ENCODE measurements around the gene MERTK. TPM values are rescaled to one million over a fixed set of nuclear protein-coding genes. Genes with fewer than 3 reads are reported as not detected.

MERTK gene
- total and polyA plus RNA-seq, 10 of the 15 experiments (the other 5 are each of a cell fraction or from before 2014, with no cell fraction given), result 0.13 to 30.6 (median 0.50) TPM

DNA sequence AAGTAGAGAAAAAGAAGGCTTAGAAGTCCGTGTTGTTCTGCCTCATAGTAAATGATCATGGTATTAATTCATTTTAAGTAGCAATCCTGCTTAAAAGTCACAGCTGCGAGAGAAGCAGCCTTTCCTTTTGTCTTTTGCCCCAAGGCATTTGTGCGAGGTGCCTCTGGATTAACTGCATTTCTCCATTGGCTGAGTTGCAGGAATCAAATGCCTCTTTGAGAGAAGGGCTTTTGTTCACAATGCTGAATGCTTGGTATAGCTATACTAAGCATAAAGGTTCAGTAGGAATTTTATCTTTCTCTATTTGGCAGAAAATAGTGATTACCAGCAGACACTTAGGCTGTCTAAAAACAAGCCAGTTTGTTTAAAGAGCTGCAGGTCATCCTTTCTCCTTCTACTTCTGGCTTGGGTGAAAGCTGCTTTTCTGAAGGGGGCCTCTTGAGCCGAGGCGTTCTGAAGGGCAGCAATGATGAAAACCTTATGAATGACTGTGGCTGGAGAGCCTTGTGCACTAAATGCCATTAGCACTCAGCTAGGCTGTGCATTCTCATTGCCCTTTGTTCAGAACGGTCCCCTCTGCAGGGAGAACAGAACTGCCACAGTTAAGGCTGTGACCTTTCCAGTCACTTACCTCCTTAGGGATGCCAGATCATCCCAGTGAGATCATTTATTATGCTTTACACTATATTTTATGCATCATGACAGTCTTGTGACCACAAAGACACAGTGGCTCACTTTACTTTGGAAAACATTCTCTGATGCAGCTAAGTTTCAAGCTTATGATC lies 87.9 kb downstream of the MERTK start (continued):
- TF ChIP-seq, protein P1, sequence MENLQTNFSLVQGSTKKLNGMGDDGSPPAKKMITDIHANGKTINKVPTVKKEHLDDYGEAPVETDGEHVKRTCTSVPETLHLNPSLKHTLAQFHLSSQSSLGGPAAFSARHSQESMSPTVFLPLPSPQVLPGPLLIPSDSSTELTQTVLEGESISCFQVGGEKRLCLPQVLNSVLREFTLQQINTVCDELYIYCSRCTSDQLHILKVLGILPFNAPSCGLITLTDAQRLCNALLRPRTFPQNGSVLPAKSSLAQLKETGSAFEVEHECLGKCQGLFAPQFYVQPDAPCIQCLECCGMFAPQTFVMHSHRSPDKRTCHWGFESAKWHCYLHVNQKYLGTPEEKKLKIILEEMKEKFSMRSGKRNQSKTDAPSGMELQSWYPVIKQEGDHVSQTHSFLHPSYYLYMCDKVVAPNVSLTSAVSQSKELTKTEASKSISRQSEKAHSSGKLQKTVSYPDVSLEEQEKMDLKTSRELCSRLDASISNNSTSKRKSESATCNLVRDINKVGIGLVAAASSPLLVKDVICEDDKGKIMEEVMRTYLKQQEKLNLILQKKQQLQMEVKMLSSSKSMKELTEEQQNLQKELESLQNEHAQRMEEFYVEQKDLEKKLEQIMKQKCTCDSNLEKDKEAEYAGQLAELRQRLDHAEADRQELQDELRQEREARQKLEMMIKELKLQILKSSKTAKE (IDR thresholded peaks at IDR 0.05; ENCODE audit: low read depth, poor library complexity, severe bottlenecking), result no peak

DNA sequence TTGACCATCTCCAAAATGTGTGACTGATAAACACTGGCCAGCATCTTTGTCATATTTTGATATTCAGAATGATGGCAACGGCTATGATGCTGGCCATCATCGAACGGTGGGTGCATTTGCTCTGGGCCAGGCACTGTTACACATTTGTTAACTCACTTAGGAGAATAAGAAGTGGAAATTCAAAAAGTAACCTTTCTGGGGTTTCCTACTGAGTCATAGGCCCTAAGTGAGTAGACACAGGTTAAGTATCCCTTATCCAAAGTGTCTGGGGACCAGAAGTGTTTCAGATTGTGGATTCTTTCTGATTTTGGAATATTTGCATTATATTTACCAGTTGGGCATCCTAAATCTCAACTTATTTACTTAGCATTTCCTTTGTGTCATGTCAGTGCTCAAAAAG lies 92.0 kb downstream of the MERTK start:
- FAIRE-seq, result no peak
- no peak for ATAC-seq
- Histone ChIP-seq H3K79me2 (ENCODE audit: control insufficient read depth, insufficient read depth, low read length) (no peaks in the 10 kb centered on the region), H3K4me3 (no peak overlapping the region), H3K27me3 (replicated peaks in 1 of 2; ENCODE audit: control insufficient read depth in 2 of 2, insufficient read depth in 2 of 2, low read length in 1 of 2) (no peaks in the 10 kb centered on the region), H3K27ac (ENCODE audit: control insufficient read depth, insufficient read depth) (no peak overlapping the region), H2AFZ (ENCODE audit: control insufficient read depth, low read depth, low read length) (no peak overlapping the region), H3K9ac (ENCODE audit: control insufficient read depth, insufficient read depth, low read length) (no peak overlapping the region), H3K4me1 (ENCODE audit: control insufficient read depth, insufficient read depth, low read length) (no peaks in the 10 kb centered on the region), H3K4me2 (ENCODE audit: control insufficient read depth, insufficient read depth) (no peak overlapping the region), H4K20me1 (ENCODE audit: control insufficient read depth, insufficient read depth) (no peaks in the 10 kb centered on the region), H3K36me3 (ENCODE audit: control insufficient read depth in 2 of 2, insufficient read depth in 2 of 2, low read length in 1 of 2) (no peaks in the 10 kb centered on the region), H3K9me3 (replicated peaks; ENCODE audit: control insufficient read depth, insufficient read depth, low read length) (no peaks in the 10 kb centered on the region; the same call in 2 of the 3 replicates)
- in situ Hi-C loops (cut with MboI) (no loop called here), intact Hi-C loops (cut with micrococcal nuclease; ENCODE audit: unreplicated experiment) (no loop called here)
- 35% methylated on average over 3 of the region's 3 CpGs for WGBS (ENCODE audit: insufficient coverage, insufficient replicate concordance, low lambda C conversion rate, missing lambda C conversion rate)
- ChIA-PET RAD21 (ENCODE audit: unreplicated experiment) (no interaction called here), CTCF (no interaction called here), SMC1A (ENCODE audit: uncharacterized antibody, unreplicated experiment) (no interaction called here), POLR2A (no interaction called here)
- TF ChIP-seq FOXM1 (IDR thresholded peaks at IDR 0.05; ENCODE audit: low read depth, low read length), result no peak
- TF ChIP-seq, protein P2, sequence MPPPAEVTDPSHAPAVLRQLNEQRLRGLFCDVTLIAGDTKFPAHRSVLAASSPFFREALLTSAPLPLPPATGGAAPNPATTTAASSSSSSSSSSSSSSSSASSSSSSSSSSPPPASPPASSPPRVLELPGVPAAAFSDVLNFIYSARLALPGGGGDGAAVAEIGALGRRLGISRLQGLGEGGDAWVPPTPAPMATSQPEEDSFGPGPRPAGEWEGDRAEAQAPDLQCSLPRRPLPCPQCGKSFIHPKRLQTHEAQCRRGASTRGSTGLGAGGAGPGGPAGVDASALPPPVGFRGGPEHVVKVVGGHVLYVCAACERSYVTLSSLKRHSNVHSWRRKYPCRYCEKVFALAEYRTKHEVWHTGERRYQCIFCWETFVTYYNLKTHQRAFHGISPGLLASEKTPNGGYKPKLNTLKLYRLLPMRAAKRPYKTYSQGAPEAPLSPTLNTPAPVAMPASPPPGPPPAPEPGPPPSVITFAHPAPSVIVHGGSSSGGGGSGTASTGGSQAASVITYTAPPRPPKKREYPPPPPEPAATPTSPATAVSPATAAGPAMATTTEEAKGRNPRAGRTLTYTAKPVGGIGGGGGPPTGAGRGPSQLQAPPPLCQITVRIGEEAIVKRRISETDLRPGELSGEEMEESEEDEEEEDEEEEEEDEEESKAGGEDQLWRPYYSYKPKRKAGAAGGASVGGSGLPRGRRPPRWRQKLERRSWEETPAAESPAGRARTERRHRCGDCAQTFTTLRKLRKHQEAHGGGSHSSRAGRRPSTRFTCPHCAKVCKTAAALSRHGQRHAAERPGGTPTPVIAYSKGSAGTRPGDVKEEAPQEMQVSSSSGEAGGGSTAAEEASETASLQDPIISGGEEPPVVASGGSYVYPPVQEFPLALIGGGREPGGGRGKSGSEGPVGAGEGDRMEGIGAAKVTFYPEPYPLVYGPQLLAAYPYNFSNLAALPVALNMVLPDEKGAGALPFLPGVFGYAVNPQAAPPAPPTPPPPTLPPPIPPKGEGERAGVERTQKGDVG (CRISPR knock-in tag; IDR thresholded peaks at IDR 0.05), result no peak
- no peak for TF ChIP-seq TCF3 (IDR thresholded peaks at IDR 0.05; ENCODE audit: borderline replicate concordance, insufficient read depth, low read depth, low read length)
- no peak for TF ChIP-seq ZNF622 (IDR thresholded peaks at IDR 0.05)
- no peak for TF ChIP-seq MXI1 (IDR thresholded peaks at IDR 0.05; ENCODE audit: low read depth, low read length)
- TF ChIP-seq MTA3 (IDR thresholded peaks at IDR 0.05; ENCODE audit: borderline replicate concordance, low read length), result no peak
- TF ChIP-seq, protein P3, sequence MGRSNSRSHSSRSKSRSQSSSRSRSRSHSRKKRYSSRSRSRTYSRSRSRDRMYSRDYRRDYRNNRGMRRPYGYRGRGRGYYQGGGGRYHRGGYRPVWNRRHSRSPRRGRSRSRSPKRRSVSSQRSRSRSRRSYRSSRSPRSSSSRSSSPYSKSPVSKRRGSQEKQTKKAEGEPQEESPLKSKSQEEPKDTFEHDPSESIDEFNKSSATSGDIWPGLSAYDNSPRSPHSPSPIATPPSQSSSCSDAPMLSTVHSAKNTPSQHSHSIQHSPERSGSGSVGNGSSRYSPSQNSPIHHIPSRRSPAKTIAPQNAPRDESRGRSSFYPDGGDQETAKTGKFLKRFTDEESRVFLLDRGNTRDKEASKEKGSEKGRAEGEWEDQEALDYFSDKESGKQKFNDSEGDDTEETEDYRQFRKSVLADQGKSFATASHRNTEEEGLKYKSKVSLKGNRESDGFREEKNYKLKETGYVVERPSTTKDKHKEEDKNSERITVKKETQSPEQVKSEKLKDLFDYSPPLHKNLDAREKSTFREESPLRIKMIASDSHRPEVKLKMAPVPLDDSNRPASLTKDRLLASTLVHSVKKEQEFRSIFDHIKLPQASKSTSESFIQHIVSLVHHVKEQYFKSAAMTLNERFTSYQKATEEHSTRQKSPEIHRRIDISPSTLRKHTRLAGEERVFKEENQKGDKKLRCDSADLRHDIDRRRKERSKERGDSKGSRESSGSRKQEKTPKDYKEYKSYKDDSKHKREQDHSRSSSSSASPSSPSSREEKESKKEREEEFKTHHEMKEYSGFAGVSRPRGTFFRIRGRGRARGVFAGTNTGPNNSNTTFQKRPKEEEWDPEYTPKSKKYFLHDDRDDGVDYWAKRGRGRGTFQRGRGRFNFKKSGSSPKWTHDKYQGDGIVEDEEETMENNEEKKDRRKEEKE (IDR thresholded peaks at IDR 0.05), result no peak
- TF ChIP-seq EP300 (IDR thresholded peaks at IDR 0.05; ENCODE audit: borderline replicate concordance in 1 of 2, control insufficient read depth in 1 of 2, low read depth in 2 of 2, low read length in 2 of 2), result no peak
- no peak for TF ChIP-seq HDAC6 (IDR thresholded peaks at IDR 0.05; ENCODE audit: unreplicated experiment)
- TF ChIP-seq ETV6 (conservative IDR thresholded peaks at IDR 0.05 in 1 of 2, IDR thresholded peaks at IDR 0.05 in 1 of 2; ENCODE audit: borderline replicate concordance in 1 of 2, low read depth in 1 of 2), result no peak
- no peak for DNase-seq (ENCODE audit: low read depth, low spot score)
- BruUV-seq (replicated peaks), result no TSS peak

Data from GM12878 (cell line).